CD14-positive monocyte (primary cell): ENCODE results near the gene JAG2. TPM values are rescaled to one million over a fixed set of nuclear protein-coding genes. Genes with fewer than 3 reads are reported as not detected.

Experiments
- DNase-seq, 3 donors: peaks; one replicate each; pipeline ENCODE4 v3.0.0-alpha.2; 2011 to 2022
- H2AFZ ChIP-seq: 2 replicates; pipeline ENCODE4 v1.6.0; 2012; ENCODE audit warnings: mild to moderate bottlenecking, low read depth, low read length, inconsistent platforms; ENCODE audit not compliant: insufficient read depth, poor library complexity, severe bottlenecking
- H3K27ac ChIP-seq, 2 donors: 1 replicate in 1 of 2; 2 replicates in 1 of 2; pipeline ENCODE4 v1.5.1; 2012 to 2013; ENCODE audit warnings: low read length in 2 of 2, control low read depth in 1 of 2, inconsistent platforms in 1 of 2, low read depth in 1 of 2, mild to moderate bottlenecking in 1 of 2
- H3K27me3 ChIP-seq, 2 donors: one replicate each; pipeline versions ENCODE4 v1.6.0 to v1.6.1; 2011 to 2013; ENCODE audit warnings: low read length in 2 of 2; ENCODE audit not compliant: control insufficient read depth in 2 of 2, insufficient read depth in 2 of 2
- H3K36me3 ChIP-seq, 2 donors: replicated peaks in 1 of 2; 1 replicate in 1 of 2; 2 replicates in 1 of 2; pipeline versions ENCODE4 v1.5.1 to v1.6.1; 2012 to 2013; ENCODE audit warnings: low read length in 2 of 2, control low read depth in 1 of 2, inconsistent platforms in 1 of 2, mild to moderate bottlenecking in 1 of 2; ENCODE audit not compliant: insufficient read depth in 2 of 2, control insufficient read depth in 1 of 2
- H3K4me1 ChIP-seq, 2 donors: 1 replicate in 1 of 2; 2 replicates in 1 of 2; pipeline versions ENCODE4 v1.5.1 to v1.6.1; 2012 to 2013; ENCODE audit warnings: low read length in 2 of 2, control low read depth in 1 of 2, inconsistent platforms in 1 of 2, mild to moderate bottlenecking in 1 of 2, moderate library complexity in 1 of 2; ENCODE audit not compliant: insufficient read depth in 2 of 2, control insufficient read depth in 1 of 2
- H3K4me2 ChIP-seq: replicated peaks from 2 replicates; pipeline ENCODE3; 2012; ENCODE audit warnings: low read length, moderate library complexity, mild to moderate bottlenecking; ENCODE audit not compliant: poor library complexity, severe bottlenecking; ENCODE audit errors: extremely low read depth
- H3K4me3 ChIP-seq, 3 experiments: fragments of 200-600 bp in 1 of 3; sonication (generic) in 1 of 3; replicated peaks in 1 of 3; 1 replicate in 2 of 3; 2 replicates in 1 of 3; pipeline ENCODE4 v1.5.1; 2011 to 2013; ENCODE audit warnings: low read length in 3 of 3, mild to moderate bottlenecking in 3 of 3, control low read depth in 2 of 3, low read depth in 2 of 3, inconsistent platforms in 1 of 3, moderate library complexity in 1 of 3
- H3K79me2 ChIP-seq: 2 replicates; pipeline ENCODE4 v1.6.0; 2012; ENCODE audit warnings: mild to moderate bottlenecking, control low read depth, inconsistent platforms, low read length, moderate library complexity; ENCODE audit not compliant: insufficient read depth
- H3K9ac ChIP-seq: 2 replicates; pipeline ENCODE4 v1.6.0; 2017; ENCODE audit warnings: low read length, mild to moderate bottlenecking; ENCODE audit not compliant: insufficient read depth, poor library complexity, severe bottlenecking
- H3K9me3 ChIP-seq, 2 donors: replicated peaks in 1 of 2; 1 replicate in 1 of 2; 2 replicates in 1 of 2; pipeline versions ENCODE4 v1.5.1 to v1.6.1; 2012 to 2013; ENCODE audit warnings: low read length in 2 of 2, control low read depth in 1 of 2; ENCODE audit not compliant: control insufficient read depth in 1 of 2, insufficient read depth in 1 of 2
- H4K20me1 ChIP-seq: 2 replicates; pipeline ENCODE4 v1.6.0; 2012; ENCODE audit warnings: mild to moderate bottlenecking, low read length, control low read depth, moderate library complexity; ENCODE audit not compliant: insufficient read depth
- H3K27ac Mint-ChIP-seq, 7 donors: one replicate each; pipeline ENCODE4 v1.8.0; 2020; ENCODE audit warnings: mild to moderate bottlenecking in 7 of 7, mixed read lengths in 7 of 7, moderate library complexity in 6 of 7, inconsistent platforms in 2 of 7
- H3K27me3 Mint-ChIP-seq, 3 donors: one replicate each; pipeline ENCODE4 v1.8.0; 2021 to 2022; ENCODE audit warnings: low read depth in 3 of 3, mild to moderate bottlenecking in 3 of 3, mixed read lengths in 3 of 3, moderate library complexity in 3 of 3, inconsistent platforms in 1 of 3
- H3K36me3 Mint-ChIP-seq, 2 donors: one replicate each; pipeline ENCODE4 v1.8.0; 2020; ENCODE audit warnings: mixed read lengths in 2 of 2, inconsistent platforms in 1 of 2, mild to moderate bottlenecking in 1 of 2
- H3K4me1 Mint-ChIP-seq: one replicate; pipeline ENCODE4 v1.8.0; 2020; ENCODE audit warnings: mild to moderate bottlenecking, mixed read lengths
- H3K4me3 Mint-ChIP-seq, 2 donors: one replicate each; pipeline ENCODE4 v1.8.0; 2020; ENCODE audit warnings: mild to moderate bottlenecking in 2 of 2, mixed read lengths in 2 of 2, moderate library complexity in 1 of 2
- H3K9me3 Mint-ChIP-seq, 7 donors: one replicate each; pipeline ENCODE4 v1.8.0; 2020 to 2022; ENCODE audit warnings: mixed read lengths in 7 of 7, mild to moderate bottlenecking in 6 of 7, moderate library complexity in 6 of 7, inconsistent platforms in 2 of 7
- WGBS: methylation state at CpG from one replicate; pipeline ENCODE4 v1.1.5; 2013; ENCODE audit warnings: missing lambda C conversion rate; ENCODE audit not compliant: insufficient coverage; 5-methylcytosine and 5-hydroxymethylcytosine counted together
- intact Hi-C, 2 donors: fragments of 100-400 bp; cut with micrococcal nuclease; formaldehyde crosslinking; loops; one replicate each; pipeline versions ENCODE4 v1.15.0 to v1.15.1; 2023
- polyA plus RNA-seq, 3 donors: library from polyadenylated mRNA; depleted of rRNA in 1 of 3; unstranded in 2 of 3; stranded (reverse) in 1 of 3; fragments of 300-500 nt in 2 of 3; fragments of >200 nt in 1 of 3; fragmentation: Illumina TruSeq in 2 of 3; gene quantifications; 1 replicate in 2 of 3; 2 replicates in 1 of 3; pipeline ENCODE4 v1.2.3, GENCODE V29; 2012 to 2021
- TF ChIP-seq, protein P1 (sequence below): fragments of 200-600 bp; IDR thresholded peaks from one replicate; pipeline ENCODE4 v1.8.0; 2022; ENCODE audit warnings: antibody characterized with exemption, mild to moderate bottlenecking

Gene JAG2
- polyA plus RNA-seq, 3 donors, result 1.2 TPM; not detected in 2

DNA sequence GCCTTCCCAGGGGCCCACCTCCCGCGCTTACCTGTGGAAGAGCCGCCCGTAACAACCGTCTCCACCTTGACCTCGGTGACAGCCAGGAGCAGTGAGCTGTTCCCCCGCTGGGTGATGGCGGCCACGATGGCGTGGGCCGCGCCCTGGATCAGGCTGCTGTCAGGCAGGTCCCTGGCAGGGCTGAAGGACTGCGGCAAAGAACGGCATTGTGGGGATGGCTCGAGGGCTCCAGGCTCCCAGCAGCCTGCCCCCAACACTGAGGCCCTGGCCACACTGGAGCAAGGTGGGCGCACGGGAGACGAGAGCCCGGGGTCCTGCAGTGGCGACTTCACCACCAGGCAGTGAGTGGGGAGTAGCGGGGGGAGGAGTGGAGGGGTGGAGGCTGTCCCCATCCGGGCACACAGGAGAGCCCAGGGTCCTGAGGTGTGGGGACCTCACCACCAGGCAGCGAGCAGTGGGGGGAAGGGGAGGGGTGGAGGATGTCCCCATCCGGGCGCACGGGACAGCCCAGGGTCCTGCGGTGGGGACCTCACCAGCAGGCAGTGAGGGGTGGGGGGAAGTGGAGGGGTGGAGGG is 25.0 kb downstream of the JAG2 start:
- no peaks in the 10 kb centered on the region for H3K79me2 ChIP-seq
- Mint-ChIP-seq H3K36me3 (no peaks in the 10 kb centered on the region), H3K9me3 (peaks cover 11 to 19% (median 14%) of the 10 kb centered on the region in 7 donors), H3K27me3 (peaks cover 0 to 6% (median 0%) of the 10 kb centered on the region in 3 donors), H3K4me3 (no peak overlapping the region), H3K27ac (no peak overlapping the region), H3K4me1 (no peaks in the 10 kb centered on the region)
- intact Hi-C loops, result no loop called here
- H3K9me3 ChIP-seq, result peaks cover 13 to 15% of the 10 kb centered on the region in 2 donors
- TF ChIP-seq, protein P1, sequence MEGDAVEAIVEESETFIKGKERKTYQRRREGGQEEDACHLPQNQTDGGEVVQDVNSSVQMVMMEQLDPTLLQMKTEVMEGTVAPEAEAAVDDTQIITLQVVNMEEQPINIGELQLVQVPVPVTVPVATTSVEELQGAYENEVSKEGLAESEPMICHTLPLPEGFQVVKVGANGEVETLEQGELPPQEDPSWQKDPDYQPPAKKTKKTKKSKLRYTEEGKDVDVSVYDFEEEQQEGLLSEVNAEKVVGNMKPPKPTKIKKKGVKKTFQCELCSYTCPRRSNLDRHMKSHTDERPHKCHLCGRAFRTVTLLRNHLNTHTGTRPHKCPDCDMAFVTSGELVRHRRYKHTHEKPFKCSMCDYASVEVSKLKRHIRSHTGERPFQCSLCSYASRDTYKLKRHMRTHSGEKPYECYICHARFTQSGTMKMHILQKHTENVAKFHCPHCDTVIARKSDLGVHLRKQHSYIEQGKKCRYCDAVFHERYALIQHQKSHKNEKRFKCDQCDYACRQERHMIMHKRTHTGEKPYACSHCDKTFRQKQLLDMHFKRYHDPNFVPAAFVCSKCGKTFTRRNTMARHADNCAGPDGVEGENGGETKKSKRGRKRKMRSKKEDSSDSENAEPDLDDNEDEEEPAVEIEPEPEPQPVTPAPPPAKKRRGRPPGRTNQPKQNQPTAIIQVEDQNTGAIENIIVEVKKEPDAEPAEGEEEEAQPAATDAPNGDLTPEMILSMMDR, result no peak
- H3K9ac ChIP-seq, result no peak overlapping the region
- no peaks in the 10 kb centered on the region for H3K27me3 ChIP-seq
- no peak overlapping the region for H3K4me3 ChIP-seq
- H3K27ac ChIP-seq, result no peak overlapping the region
- WGBS, result 96% methylated on average over 22 of the region's 27 CpGs
- H2AFZ ChIP-seq, result no peak overlapping the region
- DNase-seq, result no peak
- no peaks in the 10 kb centered on the region for H3K4me1 ChIP-seq
- no peaks in the 10 kb centered on the region for H3K36me3 ChIP-seq
- H3K4me2 ChIP-seq, result no peak overlapping the region
- H4K20me1 ChIP-seq, result no peaks in the 10 kb centered on the region

DNA sequence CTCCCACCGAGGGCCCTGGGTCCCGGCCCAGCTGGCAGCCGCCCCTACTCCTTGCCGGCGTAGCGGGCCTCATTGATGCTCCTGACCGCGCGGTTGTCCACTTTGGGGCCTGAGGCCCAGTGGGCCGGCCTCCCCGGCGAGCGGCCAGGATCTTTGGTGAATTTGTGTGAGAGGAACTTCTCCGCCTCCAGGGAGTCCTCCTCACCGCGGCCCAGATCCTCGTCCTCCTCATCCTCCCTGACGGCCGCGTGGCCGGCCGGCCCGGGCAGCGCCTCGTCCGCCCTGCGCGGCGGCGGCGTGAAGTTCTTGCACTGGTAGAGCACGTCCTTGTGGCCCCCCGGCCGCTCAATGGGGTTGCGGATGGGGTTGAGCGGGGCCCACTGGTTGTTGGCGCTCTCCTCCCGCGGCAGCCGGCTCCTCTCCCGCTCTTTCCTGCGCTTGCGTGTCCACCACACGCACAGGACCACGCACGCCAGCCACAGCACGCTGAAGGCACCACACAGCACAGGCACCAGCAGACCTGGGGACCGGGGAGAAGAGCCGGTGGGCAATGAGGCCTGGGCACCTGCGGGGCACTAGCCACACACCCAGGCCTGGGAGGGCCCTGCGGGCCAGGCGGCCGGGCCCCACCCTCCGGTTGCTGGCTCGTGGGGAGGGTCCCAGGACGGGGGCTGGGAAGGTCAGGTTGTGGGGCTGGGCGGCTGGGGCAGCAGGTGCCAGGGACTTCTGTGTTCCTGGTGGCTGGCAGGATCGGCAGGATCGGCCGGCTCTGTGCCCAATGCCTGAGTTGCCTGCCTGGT is 25.7 kb downstream of the JAG2 start:
- Mint-ChIP-seq H3K27ac (no peak overlapping the region), H3K9me3 (peaks cover 11 to 19% (median 14%) of the 10 kb centered on the region in 7 donors), H3K27me3 (peaks cover 0 to 6% (median 0%) of the 10 kb centered on the region in 3 donors), H3K4me1 (no peaks in the 10 kb centered on the region), H3K36me3 (no peaks in the 10 kb centered on the region), H3K4me3 (no peak overlapping the region)
- no peak for DNase-seq
- no peak overlapping the region for H3K27ac ChIP-seq
- no peak overlapping the region for H3K9ac ChIP-seq
- H2AFZ ChIP-seq, result no peak overlapping the region
- peaks cover 13 to 15% of the 10 kb centered on the region in 2 donors for H3K9me3 ChIP-seq
- no peak overlapping the region for H3K4me3 ChIP-seq
- H3K36me3 ChIP-seq, result no peaks in the 10 kb centered on the region
- 97% methylated on average over 50 of the region's 60 CpGs for WGBS
- intact Hi-C loops, result no loop called here
- no peaks in the 10 kb centered on the region for H3K79me2 ChIP-seq
- H4K20me1 ChIP-seq, result no peaks in the 10 kb centered on the region
- H3K27me3 ChIP-seq, result no peaks in the 10 kb centered on the region
- no peak overlapping the region for H3K4me2 ChIP-seq
- TF ChIP-seq, protein P1, result no peak
- no peaks in the 10 kb centered on the region for H3K4me1 ChIP-seq
